Activated CD8-positive, alpha-beta T cell treated with anti-CD3 and anti-CD28 coated beads for 36 hours (primary cell): ENCODE measurements around the gene ZKSCAN8. TPM values are rescaled to one million over a fixed set of nuclear protein-coding genes. Genes with fewer than 3 reads are reported as not detected.

Experiments
- ATAC-seq: fragments of 200-7000 bp; cut with Tn5 transposase; one replicate; pipeline ENCODE4 v1.10.0; 2021; ENCODE audit warnings: mild to moderate bottlenecking, moderate library complexity
- CTCF ChIA-PET: fragments of 350-600 bp; sonication (Branson Sonifier 250); formaldehyde crosslinking; loops from one replicate; lab custom pipeline; 2021; ENCODE audit warnings: antibody characterized with exemption; lab: Charles Lee
- POLR2A ChIA-PET: fragments of 350-600 bp; sonication (Branson Sonifier 250); formaldehyde crosslinking; loops from one replicate; lab custom pipeline; 2021; ENCODE audit warnings: antibody characterized with exemption; lab: Charles Lee
- DNase-seq: peaks from one replicate; pipeline ENCODE4 v3.0.0-alpha.2; 2020
- H3K27ac Mint-ChIP-seq: one replicate; pipeline ENCODE4 v1.8.0; 2021; ENCODE audit warnings: mild to moderate bottlenecking, mixed read lengths
- H3K27me3 Mint-ChIP-seq: one replicate; pipeline ENCODE4 v1.8.0; 2021; ENCODE audit warnings: mixed read lengths
- H3K36me3 Mint-ChIP-seq: one replicate; pipeline ENCODE4 v1.8.0; 2021; ENCODE audit warnings: low read depth, mixed read lengths
- H3K4me1 Mint-ChIP-seq: one replicate; pipeline ENCODE4 v1.8.0; 2021; ENCODE audit warnings: low read depth, mixed read lengths
- H3K4me3 Mint-ChIP-seq: one replicate; pipeline ENCODE4 v1.8.0; 2021; ENCODE audit warnings: mild to moderate bottlenecking, moderate library complexity, mixed read lengths
- H3K9me3 Mint-ChIP-seq: one replicate; pipeline ENCODE4 v1.8.0; 2021; ENCODE audit warnings: mixed read lengths
- intact Hi-C: fragments of 100-400 bp; cut with micrococcal nuclease; formaldehyde crosslinking; loops from one replicate; pipeline ENCODE4 v1.10.0; 2022
- total RNA-seq, 2 experiments: library from RNA; stranded (reverse); gene quantifications; one replicate each; pipeline ENCODE4 v1.2.3, GENCODE V29; 2021
- TF ChIP-seq, protein P1 (sequence below): fragments of 200-600 bp; IDR thresholded peaks from one replicate; pipeline ENCODE4 v1.8.0; 2022; ENCODE audit warnings: antibody characterized with exemption, mild to moderate bottlenecking

The ZKSCAN8 gene
- total RNA-seq, 2 experiments from 2014 or later = 18.9 to 20.3 TPM

DNA sequence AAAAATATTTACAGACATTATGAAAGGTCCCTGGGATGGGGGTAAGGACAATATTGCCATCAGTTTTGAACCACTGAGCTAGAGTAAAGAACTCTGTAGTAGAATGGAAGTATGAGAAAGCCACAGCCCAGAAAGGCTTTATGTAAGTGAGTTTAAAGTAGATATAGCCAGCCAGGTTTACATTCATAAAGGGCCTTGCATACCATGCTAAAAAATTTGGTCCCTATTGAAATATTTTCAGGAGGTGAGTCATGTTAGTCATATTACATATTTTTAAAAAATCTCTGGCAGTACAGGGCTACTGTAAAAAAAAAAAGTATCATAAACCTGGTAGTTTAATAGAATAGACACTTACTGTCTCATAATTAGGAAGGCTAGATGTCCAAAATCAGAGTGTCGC, 3.5 kb downstream of the ZKSCAN8 start:
- Mint-ChIP-seq H3K4me3 (no peak overlapping the region), H3K36me3 (peaks cover 48% of the 10 kb centered on the region), H3K27ac (no peak overlapping the region), H3K4me1 (peaks cover 36% of the 10 kb centered on the region), H3K27me3 (no peaks in the 10 kb centered on the region), H3K9me3 (no peaks in the 10 kb centered on the region)
- POLR2A ChIA-PET = interaction anchor here (0.6 kb wide), 1 partner anchor 191 kb away, joined by 4 read pairs; the partner anchor contains the start of gene ZSCAN31
- no peak for ATAC-seq
- CTCF ChIA-PET = no interaction called here
- TF ChIP-seq, protein P1, sequence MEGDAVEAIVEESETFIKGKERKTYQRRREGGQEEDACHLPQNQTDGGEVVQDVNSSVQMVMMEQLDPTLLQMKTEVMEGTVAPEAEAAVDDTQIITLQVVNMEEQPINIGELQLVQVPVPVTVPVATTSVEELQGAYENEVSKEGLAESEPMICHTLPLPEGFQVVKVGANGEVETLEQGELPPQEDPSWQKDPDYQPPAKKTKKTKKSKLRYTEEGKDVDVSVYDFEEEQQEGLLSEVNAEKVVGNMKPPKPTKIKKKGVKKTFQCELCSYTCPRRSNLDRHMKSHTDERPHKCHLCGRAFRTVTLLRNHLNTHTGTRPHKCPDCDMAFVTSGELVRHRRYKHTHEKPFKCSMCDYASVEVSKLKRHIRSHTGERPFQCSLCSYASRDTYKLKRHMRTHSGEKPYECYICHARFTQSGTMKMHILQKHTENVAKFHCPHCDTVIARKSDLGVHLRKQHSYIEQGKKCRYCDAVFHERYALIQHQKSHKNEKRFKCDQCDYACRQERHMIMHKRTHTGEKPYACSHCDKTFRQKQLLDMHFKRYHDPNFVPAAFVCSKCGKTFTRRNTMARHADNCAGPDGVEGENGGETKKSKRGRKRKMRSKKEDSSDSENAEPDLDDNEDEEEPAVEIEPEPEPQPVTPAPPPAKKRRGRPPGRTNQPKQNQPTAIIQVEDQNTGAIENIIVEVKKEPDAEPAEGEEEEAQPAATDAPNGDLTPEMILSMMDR = no peak
- intact Hi-C loops = loop anchor here (5.0 kb wide), 1 partner anchor 62 kb away; no protein-coding TSS in a partner anchor
- no peak for DNase-seq

DNA sequence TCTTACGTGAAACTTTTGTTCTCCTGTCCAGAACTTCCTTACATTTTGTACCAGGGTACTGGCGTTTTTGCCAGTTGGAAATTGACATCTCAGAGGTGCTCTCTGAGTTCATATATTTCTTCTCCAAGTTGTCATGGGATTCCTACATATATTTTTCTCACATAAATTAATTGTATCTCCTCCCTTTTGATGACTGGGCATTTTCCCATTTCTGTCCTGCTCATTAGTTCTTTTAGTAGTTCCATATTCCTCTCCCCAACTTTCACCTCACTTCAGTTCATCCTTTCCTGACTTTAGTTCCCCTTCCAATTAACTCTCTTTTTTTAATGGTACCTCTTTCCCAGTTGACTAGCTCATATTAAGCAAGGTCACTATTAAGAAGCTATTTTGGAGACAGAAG, 10.8 kb downstream of the ZKSCAN8 start:
- no peak overlapping the region for H3K4me3 Mint-ChIP-seq
- TF ChIP-seq, protein P1 = no peak
- CTCF ChIA-PET = interaction anchor here (0.6 to 2.9 kb wide), 5 partner anchors 9 to 203 kb away, joined by 3 to 11 read pairs (median 3); no protein-coding TSS in a partner anchor
- POLR2A ChIA-PET = interaction anchor here (1.4 to 1.6 kb wide), 2 partner anchors 11 kb away, joined by 3 to 6 read pairs; partner anchors contain the start of gene ZKSCAN8
- H3K9me3 Mint-ChIP-seq = peaks cover 7% of the 10 kb centered on the region
- no peak for ATAC-seq
- no peak overlapping the region for H3K27ac Mint-ChIP-seq
- H3K36me3 Mint-ChIP-seq = peaks cover 79% of the 10 kb centered on the region
- DNase-seq = no peak
- H3K27me3 Mint-ChIP-seq = no peaks in the 10 kb centered on the region
- intact Hi-C loops = no loop called here
- no peaks in the 10 kb centered on the region for H3K4me1 Mint-ChIP-seq

DNA sequence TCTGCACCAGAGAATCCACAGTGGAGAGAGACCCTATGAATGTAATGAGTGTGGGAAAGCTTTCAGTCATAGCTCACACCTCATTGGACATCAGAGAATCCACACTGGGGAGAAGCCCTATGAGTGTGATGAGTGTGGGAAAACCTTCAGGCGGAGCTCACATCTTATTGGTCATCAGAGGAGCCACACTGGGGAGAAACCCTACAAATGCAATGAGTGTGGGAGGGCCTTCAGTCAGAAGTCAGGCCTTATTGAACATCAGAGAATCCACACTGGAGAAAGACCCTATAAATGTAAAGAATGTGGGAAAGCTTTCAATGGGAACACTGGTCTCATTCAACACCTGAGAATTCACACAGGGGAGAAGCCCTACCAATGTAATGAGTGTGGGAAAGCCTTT, 11.9 kb downstream of the ZKSCAN8 start:
- DNase-seq (no peak), ATAC-seq (no peak)
- Mint-ChIP-seq H3K4me3 (no peak overlapping the region), H3K4me1 (no peaks in the 10 kb centered on the region), H3K27ac (no peak overlapping the region), H3K36me3 (peaks cover 81% of the 10 kb centered on the region), H3K27me3 (no peaks in the 10 kb centered on the region), H3K9me3 (peaks cover 7% of the 10 kb centered on the region)
- TF ChIP-seq, protein P1 = no peak
- intact Hi-C loops = no loop called here
- ChIA-PET POLR2A (interaction anchor here (0.5 to 1.6 kb wide), 5 partner anchors 10 to 323 kb away, joined by 3 to 6 read pairs (median 3); partner anchors contain the start of gene ZKSCAN8), CTCF (interaction anchor here (1.6 to 2.9 kb wide), 2 partner anchors 15 to 202 kb away, joined by 3 to 11 read pairs; no protein-coding TSS in a partner anchor)

DNA sequence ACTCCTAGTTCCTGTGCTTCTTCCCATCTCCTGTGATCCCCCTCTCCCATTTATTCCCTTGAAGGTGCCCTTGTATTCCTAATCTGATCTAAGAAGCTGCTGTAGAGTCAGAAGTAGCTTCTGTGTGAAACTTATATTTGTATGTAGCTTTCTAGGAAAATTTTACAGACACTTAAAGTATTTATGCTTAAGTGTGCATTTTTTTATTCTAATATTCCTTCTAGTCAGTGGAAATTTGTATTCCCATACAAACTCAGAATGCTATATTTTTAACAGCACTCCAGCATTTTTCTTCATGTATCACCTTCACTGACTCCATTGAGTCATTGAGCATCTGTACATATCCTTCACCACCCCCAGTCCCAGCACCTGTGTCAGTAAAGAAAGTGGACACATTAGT, 12.7 kb downstream of the ZKSCAN8 start:
- Mint-ChIP-seq H3K27ac (no peak overlapping the region), H3K36me3 (peaks cover 82% of the 10 kb centered on the region), H3K4me3 (no peak overlapping the region), H3K4me1 (no peaks in the 10 kb centered on the region), H3K27me3 (no peaks in the 10 kb centered on the region), H3K9me3 (peaks cover 10% of the 10 kb centered on the region)
- no peak for DNase-seq
- intact Hi-C loops = no loop called here
- TF ChIP-seq, protein P1 = no peak
- no peak for ATAC-seq
- ChIA-PET POLR2A (no interaction called here), CTCF (no interaction called here)

DNA sequence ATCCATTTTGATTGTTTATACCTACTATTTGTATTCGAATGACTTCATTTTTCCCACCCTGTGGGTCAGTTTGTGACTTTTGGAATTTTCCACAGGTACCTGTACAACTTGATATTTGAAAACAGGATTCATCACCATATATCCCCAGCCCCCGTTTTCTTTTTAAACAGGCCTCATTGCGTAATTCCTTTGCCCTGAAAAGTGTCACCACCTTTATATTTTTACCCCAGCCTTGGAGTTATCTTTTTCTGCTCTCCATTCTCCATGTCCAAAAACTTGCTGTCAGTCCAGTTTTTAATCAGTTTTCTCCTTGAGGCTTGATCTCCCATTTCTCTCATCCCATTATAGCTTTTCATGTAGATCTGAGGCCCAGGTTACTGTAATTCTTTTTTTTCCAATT, 16.6 kb downstream of the ZKSCAN8 start:
- CTCF ChIA-PET = no interaction called here
- no peak overlapping the region for H3K4me3 Mint-ChIP-seq
- POLR2A ChIA-PET = no interaction called here
- H3K36me3 Mint-ChIP-seq = peaks cover 70% of the 10 kb centered on the region
- H3K27ac Mint-ChIP-seq = no peak overlapping the region
- DNase-seq (no peak), ATAC-seq (no peak)
- no peaks in the 10 kb centered on the region for H3K27me3 Mint-ChIP-seq
- peaks cover 7% of the 10 kb centered on the region for H3K9me3 Mint-ChIP-seq
- TF ChIP-seq, protein P1 = no peak
- intact Hi-C loops = no loop called here
- peaks cover 15% of the 10 kb centered on the region for H3K4me1 Mint-ChIP-seq
